ENCODE results near the gene ABHD14A.

GRCh38 chr3:51999846-52000245 is 25.0 kb downstream of the ABHD14A start:
- TF ChIP-seq, protein P1, sequence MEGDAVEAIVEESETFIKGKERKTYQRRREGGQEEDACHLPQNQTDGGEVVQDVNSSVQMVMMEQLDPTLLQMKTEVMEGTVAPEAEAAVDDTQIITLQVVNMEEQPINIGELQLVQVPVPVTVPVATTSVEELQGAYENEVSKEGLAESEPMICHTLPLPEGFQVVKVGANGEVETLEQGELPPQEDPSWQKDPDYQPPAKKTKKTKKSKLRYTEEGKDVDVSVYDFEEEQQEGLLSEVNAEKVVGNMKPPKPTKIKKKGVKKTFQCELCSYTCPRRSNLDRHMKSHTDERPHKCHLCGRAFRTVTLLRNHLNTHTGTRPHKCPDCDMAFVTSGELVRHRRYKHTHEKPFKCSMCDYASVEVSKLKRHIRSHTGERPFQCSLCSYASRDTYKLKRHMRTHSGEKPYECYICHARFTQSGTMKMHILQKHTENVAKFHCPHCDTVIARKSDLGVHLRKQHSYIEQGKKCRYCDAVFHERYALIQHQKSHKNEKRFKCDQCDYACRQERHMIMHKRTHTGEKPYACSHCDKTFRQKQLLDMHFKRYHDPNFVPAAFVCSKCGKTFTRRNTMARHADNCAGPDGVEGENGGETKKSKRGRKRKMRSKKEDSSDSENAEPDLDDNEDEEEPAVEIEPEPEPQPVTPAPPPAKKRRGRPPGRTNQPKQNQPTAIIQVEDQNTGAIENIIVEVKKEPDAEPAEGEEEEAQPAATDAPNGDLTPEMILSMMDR (IDR thresholded peaks at IDR 0.05; ENCODE audit: insufficient read depth, low read length, poor library complexity, severe bottlenecking): no peak
- no peak for TF ChIP-seq EZH2phosphoT487 (conservative IDR thresholded peaks at IDR 0.05; ENCODE audit: low read length)

Data from SU-DHL-6 (cell line).